NCI-H146 (cell line): ENCODE data around the gene CFAP299.
"Not testable (repeated sequence)": the region's sequence is repeated elsewhere in the genome, so short reads cannot be mapped to it uniquely, and the experiment has no call there.

Source experiments
- DNase-seq: peaks from one replicate; lab custom pipeline; 2025; lab: John Stamatoyannopoulos, UW

The CFAP299 gene

GRCh38 chr4:80331693-80332092 lies 3.8 kb upstream of the CFAP299 start:
- no peak for DNase-seq

GRCh38 chr4:80333121-80333520 lies 2.4 kb upstream of the CFAP299 start:
- no peak for DNase-seq

- no peak for DNase-seq
These were observed 962 bp upstream of the CFAP299 start for GRCh38 chr4:80334568-80334967.

- DNase-seq = no peak
These were observed 340 bp upstream of the CFAP299 start for GRCh38 chr4:80335226-80335553.

GRCh38 chr4:80336582-80336981 lies 1.1 kb downstream of the CFAP299 start:
- peak; percentile 64 for DNase-seq

GRCh38 chr4:80340036-80340435 lies 4.5 kb downstream of the CFAP299 start:
- DNase-seq = no peak

- not testable (repeated sequence) for DNase-seq
These were observed 7.2 kb downstream of the CFAP299 start for GRCh38 chr4:80342684-80343083.

GRCh38 chr4:80343887-80344286 lies 8.4 kb downstream of the CFAP299 start:
- no peak for DNase-seq

GRCh38 chr4:80360084-80360483 lies 24.6 kb downstream of the CFAP299 start:
- DNase-seq = no peak

GRCh38 chr4:80360900-80361299 lies 25.4 kb downstream of the CFAP299 start:
- no peak for DNase-seq

GRCh38 chr4:80361329-80361900 lies 25.9 kb downstream of the CFAP299 start:
- DNase-seq = peak; percentile 52

GRCh38 chr4:80362578-80363181 lies 27.1 kb downstream of the CFAP299 start:
- DNase-seq = peak; percentile 63

GRCh38 chr4:80365928-80366327 lies 30.4 kb downstream of the CFAP299 start:
- peak; percentile 69 for DNase-seq

GRCh38 chr4:80367737-80368136 lies 32.2 kb downstream of the CFAP299 start:
- no peak for DNase-seq

- no peak for DNase-seq
These were observed 35.1 kb downstream of the CFAP299 start for GRCh38 chr4:80370635-80371034.

GRCh38 chr4:80371046-80371445 lies 35.5 kb downstream of the CFAP299 start:
- DNase-seq = no peak

GRCh38 chr4:80374180-80374579 lies 38.6 kb downstream of the CFAP299 start:
- no peak for DNase-seq

- no peak for DNase-seq
These were observed 46.7 kb downstream of the CFAP299 start for GRCh38 chr4:80382090-80382832.

GRCh38 chr4:80385397-80386280 lies 50.1 kb downstream of the CFAP299 start:
- DNase-seq = no peak

GRCh38 chr4:80386281-80386886 lies 50.9 kb downstream of the CFAP299 start:
- no peak for DNase-seq

- DNase-seq = no peak
These were observed 52.1 kb downstream of the CFAP299 start for GRCh38 chr4:80387390-80388283.
